HL-60/S4 (cell line): ENCODE results near the gene TRIM74.

Experiments
- in situ Hi-C: fragments of 300-500 bp; cut with MboI; formaldehyde crosslinking; loops from 2 replicates; pipeline ENCODE4 v1.14.3; 2022; ENCODE audit warnings: low sequenced_read_pairs

TRIM74 gene

GRCh38 chr7:72913750-72914149 is 55.5 kb downstream of the TRIM74 start:
- in situ Hi-C loops = loop anchor here (10.0 kb wide), 1 partner anchor 99 kb away; no protein-coding TSS in a partner anchor

DNA sequence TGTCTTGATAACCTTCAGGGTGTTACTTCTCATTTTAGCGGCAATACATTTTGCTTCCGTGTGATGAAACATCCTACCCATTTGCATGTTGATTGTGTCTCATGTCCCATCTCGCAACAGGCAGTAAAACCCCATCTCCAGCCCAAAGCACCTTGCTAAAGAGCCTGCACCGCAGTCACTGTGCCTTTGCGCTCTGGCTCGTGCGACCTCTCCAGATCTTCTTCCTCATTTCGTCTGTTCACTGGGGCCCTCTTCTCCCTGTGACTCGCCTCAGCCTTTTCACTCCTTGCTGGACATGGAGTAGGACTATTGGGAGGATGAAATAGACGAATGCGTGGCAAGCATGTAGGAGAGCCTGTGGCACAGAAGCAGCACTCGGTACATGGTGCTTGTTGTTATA is 57.9 kb downstream of the TRIM74 start:
- in situ Hi-C loops = loop anchor here (10.0 kb wide), 1 partner anchor 97 kb away; no protein-coding TSS in a partner anchor
